MM.1S (cell line): ENCODE data around the gene LSMEM2.

ENCODE experiments used
- DNase-seq: peaks from one replicate; pipeline ENCODE4 v3.0.0-alpha.2; 2015
- H2AFZ ChIP-seq: fragments of 300-600 bp; sonication (generic); 2 replicates; pipeline ENCODE4 v1.6.0; 2016; ENCODE audit warnings: antibody characterized with exemption, low read length
- H3F3A ChIP-seq: fragments of 300-600 bp; sonication (generic); 2 replicates; pipeline ENCODE4 v1.6.1; 2016; ENCODE audit warnings: mild to moderate bottlenecking, antibody characterized with exemption, low read length, moderate library complexity, mixed read lengths; ENCODE audit not compliant: insufficient read depth
- H3K27ac ChIP-seq: fragments of 300-600 bp; sonication (generic); 2 replicates; pipeline ENCODE4 v1.5.1; 2016; ENCODE audit warnings: mild to moderate bottlenecking, low read length
- H3K27me3 ChIP-seq: fragments of 300-600 bp; sonication (generic); replicated peaks from 2 replicates; pipeline ENCODE4 v1.6.0; 2016; ENCODE audit warnings: low read length; ENCODE audit not compliant: insufficient read depth
- H3K36me3 ChIP-seq: fragments of 300-600 bp; sonication (generic); replicated peaks from 2 replicates; pipeline ENCODE4 v1.6.1; 2016; ENCODE audit warnings: mild to moderate bottlenecking, low read length, mixed read lengths; ENCODE audit not compliant: insufficient read depth
- H3K4me1 ChIP-seq: fragments of 300-600 bp; sonication (generic); 2 replicates; pipeline ENCODE4 v1.6.1; 2016; ENCODE audit warnings: low read length, mixed read lengths
- H3K4me2 ChIP-seq: fragments of 300-600 bp; sonication (generic); 2 replicates; pipeline ENCODE4 v1.6.0; 2016; ENCODE audit warnings: low read depth, low read length
- H3K4me3 ChIP-seq: fragments of 300-600 bp; sonication (generic); 2 replicates; pipeline ENCODE4 v1.5.1; 2016; ENCODE audit warnings: low read length, mixed read lengths
- H3K79me2 ChIP-seq: fragments of 300-600 bp; sonication (generic); 2 replicates; pipeline ENCODE4 v1.6.1; 2016; ENCODE audit warnings: mixed run types, low read length, mixed read lengths
- H3K9ac ChIP-seq: fragments of 300-600 bp; sonication (generic); 2 replicates; pipeline ENCODE4 v1.6.1; 2016; ENCODE audit warnings: low read length, mixed read lengths
- H3K9me2 ChIP-seq: fragments of 300-600 bp; sonication (generic); replicated peaks from 2 replicates; pipeline ENCODE4 v1.6.1; 2016; ENCODE audit warnings: mild to moderate bottlenecking, low read length, mixed read lengths; ENCODE audit not compliant: insufficient read depth
- H3K9me3 ChIP-seq: fragments of 300-600 bp; sonication (generic); replicated peaks from 2 replicates; pipeline ENCODE4 v1.6.1; 2016; ENCODE audit warnings: mild to moderate bottlenecking, low read length, mixed read lengths; ENCODE audit not compliant: insufficient read depth
- H4K20me1 ChIP-seq: fragments of 300-600 bp; sonication (generic); 2 replicates; pipeline ENCODE4 v1.6.1; 2016; ENCODE audit warnings: mild to moderate bottlenecking, low read length, moderate library complexity, mixed read lengths; ENCODE audit not compliant: insufficient read depth
- CTCF ChIP-seq: fragments of 300-600 bp; sonication (generic); IDR thresholded peaks from 2 replicates; pipeline ENCODE4 v1.5.1; 2016; ENCODE audit warnings: antibody characterized with exemption, low read length, mixed read lengths
- EZH2 ChIP-seq: fragments of 300-600 bp; sonication (generic); optimal IDR thresholded peaks from 2 replicates; pipeline ENCODE3; 2017; ENCODE audit warnings: low read depth, mild to moderate bottlenecking, antibody characterized with exemption, low read length, mixed read lengths
- EZH2phosphoT487 ChIP-seq: fragments of 300-600 bp; sonication (generic); IDR thresholded peaks from 2 replicates; pipeline ENCODE4 v1.6.1; 2018; ENCODE audit warnings: antibody characterized with exemption, low read length

Gene LSMEM2

DNA sequence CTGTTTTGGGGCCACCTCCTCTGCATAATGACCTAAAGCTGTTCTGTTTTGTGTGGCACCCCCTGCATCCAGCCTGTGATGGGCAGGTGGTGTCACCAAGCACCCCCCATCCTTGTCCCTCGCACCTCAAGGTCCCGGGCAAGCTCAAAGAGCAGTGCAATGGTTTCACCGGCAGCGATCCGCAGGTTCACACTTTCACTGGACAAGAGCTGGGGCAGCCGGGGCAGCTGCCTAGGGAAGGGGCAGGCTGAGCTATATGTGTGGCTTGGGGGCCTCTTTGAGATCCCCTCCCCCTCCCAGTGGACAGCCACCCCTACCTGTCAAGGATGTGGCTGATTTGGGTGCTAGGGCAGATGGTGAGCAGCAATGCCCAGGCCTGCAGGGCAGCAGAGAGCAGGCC is 10.2 kb downstream of the LSMEM2 start:
- H3K79me2 ChIP-seq, result peaks cover 40% of the 10 kb centered on the region
- H3K9ac ChIP-seq, result no peak overlapping the region
- H3K27ac ChIP-seq, result no peak overlapping the region
- H3K9me2 ChIP-seq, result no peaks in the 10 kb centered on the region
- no peak for DNase-seq
- H3K9me3 ChIP-seq, result no peaks in the 10 kb centered on the region
- no peaks in the 10 kb centered on the region for H4K20me1 ChIP-seq
- peaks cover 15% of the 10 kb centered on the region for H3K36me3 ChIP-seq
- H3K27me3 ChIP-seq, result no peaks in the 10 kb centered on the region
- no peak overlapping the region for H3K4me2 ChIP-seq
- no peaks in the 10 kb centered on the region for H3F3A ChIP-seq
- TF ChIP-seq EZH2, result no peak
- no peak for TF ChIP-seq EZH2phosphoT487
- no peak for TF ChIP-seq CTCF
- H3K4me3 ChIP-seq, result no peak overlapping the region
- no peak overlapping the region for H2AFZ ChIP-seq
- peaks cover 5% of the 10 kb centered on the region; the same call in 1 of the 2 replicates for H3K4me1 ChIP-seq

DNA sequence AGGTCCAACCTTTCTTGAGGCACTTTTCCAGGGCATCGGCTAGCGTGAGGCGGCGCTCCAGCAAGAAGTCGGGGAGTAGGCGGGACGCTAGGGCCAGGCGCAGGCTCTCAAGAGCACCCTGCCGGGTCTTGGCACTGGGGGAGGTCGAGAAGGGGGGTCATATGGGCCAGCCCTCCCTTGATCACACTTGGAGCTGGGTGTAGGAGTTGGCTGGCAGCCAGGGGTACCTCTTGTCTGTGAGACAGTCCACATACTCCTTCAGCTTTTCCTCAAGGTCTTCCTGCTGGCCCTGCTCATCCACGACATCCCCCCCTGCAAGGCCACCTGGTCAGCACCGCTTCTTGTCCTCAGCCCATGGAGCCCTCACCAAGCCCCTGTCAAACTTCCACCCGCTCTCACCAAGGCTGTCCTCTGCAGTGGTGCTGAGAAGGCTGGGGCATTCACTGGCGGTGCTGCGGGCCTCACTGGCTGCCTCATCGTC is 11.3 kb downstream of the LSMEM2 start:
- no peak for DNase-seq
- TF ChIP-seq EZH2phosphoT487, result no peak
- TF ChIP-seq EZH2, result no peak
- no peak for TF ChIP-seq CTCF
- H3F3A ChIP-seq, result no peaks in the 10 kb centered on the region
- no peak overlapping the region for H3K9ac ChIP-seq
- no peak overlapping the region for H3K4me3 ChIP-seq
- no peak overlapping the region for H3K27ac ChIP-seq
- H3K9me3 ChIP-seq, result no peaks in the 10 kb centered on the region
- H3K79me2 ChIP-seq, result peaks cover 40% of the 10 kb centered on the region
- peak overlapping the region; percentile 91; the same call in 1 of the 2 replicates for H3K4me2 ChIP-seq
- H3K9me2 ChIP-seq, result no peaks in the 10 kb centered on the region
- no peaks in the 10 kb centered on the region for H4K20me1 ChIP-seq
- peaks cover 15% of the 10 kb centered on the region for H3K36me3 ChIP-seq
- H3K27me3 ChIP-seq, result no peaks in the 10 kb centered on the region
- peaks cover 5% of the 10 kb centered on the region; the same call in 1 of the 2 replicates for H3K4me1 ChIP-seq
- no peak overlapping the region for H2AFZ ChIP-seq

- Histone ChIP-seq H3K4me1 (peaks cover 5% of the 10 kb centered on the region; the same call in 1 of the 2 replicates), H3K79me2 (peaks cover 40% of the 10 kb centered on the region), H3K9ac (peak within 1 kb of the TSS; percentile 95), H3K27me3 (no peaks in the 10 kb centered on the region), H3K27ac (peak within 1 kb of the TSS; percentile 38; the same call in 1 of the 2 replicates), H3K4me3 (peak within 1 kb of the TSS; percentile 100), H3F3A (no peaks in the 10 kb centered on the region), H3K9me2 (no peaks in the 10 kb centered on the region), H3K9me3 (no peaks in the 10 kb centered on the region), H3K4me2 (peak within 1 kb of the TSS; percentile 97), H3K36me3 (peaks cover 15% of the 10 kb centered on the region), H2AFZ (peak within 1 kb of the TSS; percentile 82), H4K20me1 (no peaks in the 10 kb centered on the region)
- peak; percentile 99 for DNase-seq
- TF ChIP-seq EZH2phosphoT487 (no peak), EZH2 (no peak), CTCF (no peak)
These were observed 13.5 kb downstream of the LSMEM2 start, which contains the start of gene IFRD2 for GRCh38 chr3:50292159-50293078. Gene IFRD2 (minus strand): TSS chr3:50292429. CDS start chr3:50292274, 155 bp downstream.
